Left lung (tissue), 10 donors: Measurements from ENCODE around the gene IGF2BP1. TPM values are rescaled to one million over a fixed set of nuclear protein-coding genes. Genes with fewer than 3 reads are reported as not detected.
"Not testable (repeated sequence)": the region's sequence is repeated elsewhere in the genome, so short reads cannot be mapped to it uniquely, and the experiment has no call there.

ENCODE experiments used
- ATAC-seq: fragments of 200-7000 bp; cut with Tn5 transposase; one replicate; pipeline ENCODE4 v1.9.1; 2020; ENCODE audit warnings: moderate library complexity
- DNase-seq, 4 donors: peaks; one replicate each; pipeline ENCODE4 v3.0.0-alpha.2; 2013 to 2020
- H3K27ac ChIP-seq, 2 donors: fragments of 200-600 bp; sonication (generic) in 1 of 2; one replicate each; pipeline versions ENCODE4 v1.5.0 to v1.8.0; 2020 to 2021
- H3K27me3 ChIP-seq, 2 donors: fragments of 200-600 bp; sonication (generic) in 1 of 2; one replicate each; pipeline versions ENCODE4 v1.5.0 to v1.8.0; 2020 to 2021
- H3K36me3 ChIP-seq, 2 donors: fragments of 200-600 bp; sonication (generic) in 1 of 2; one replicate each; pipeline versions ENCODE4 v1.5.0 to v1.8.0; 2020 to 2021
- H3K4me1 ChIP-seq, 2 donors: fragments of 200-600 bp; one replicate each; pipeline ENCODE4 v1.8.0; 2021
- H3K4me3 ChIP-seq, 2 donors: fragments of 200-600 bp; sonication (generic) in 1 of 2; one replicate each; pipeline versions ENCODE4 v1.5.0 to v1.8.0; 2020 to 2021; ENCODE audit warnings: mild to moderate bottlenecking in 1 of 2
- H3K9me3 ChIP-seq, 2 donors: fragments of 200-600 bp; sonication (generic) in 1 of 2; one replicate each; pipeline versions ENCODE4 v1.5.0 to v1.8.0; 2020 to 2021
- CTCF ChIP-seq, 2 donors: fragments of 200-600 bp; sonication (generic) in 1 of 2; IDR thresholded peaks; one replicate each; pipeline versions ENCODE4 v1.5.0 to v1.8.0; 2021; ENCODE audit warnings: antibody characterized with exemption in 2 of 2
- intact Hi-C, 2 donors: fragments of 100-400 bp; cut with DNase I; formaldehyde crosslinking; loops; one replicate each; pipeline versions ENCODE4 v1.11.2 to v1.14.2; 2022
- polyA plus RNA-seq, 6 donors: library from polyadenylated mRNA; unstranded; fragments of 120-200 nt; gene quantifications; one replicate each; pipeline ENCODE4 v1.2.1, GENCODE V29; 2013; ENCODE audit not compliant: insufficient read length in 6 of 6
- total RNA-seq, 2 donors: library from RNA; stranded (reverse); fragmentation: NEBNext Ultra II Directional; extraction: Animal tissue kit (Norgen Biotek cat#: 25700); gene quantifications; one replicate each; pipeline ENCODE4 v1.2.1, GENCODE V29; 2021
- donor health status: DM: no; HTN: yes; CAD: no.
- donor health status: DM: no; HTN: no; CAD: no.

Gene IGF2BP1
- total and polyA plus RNA-seq, 8 donors, result 0.23 to 32.1 (median 28.3) TPM

- no peaks in the 10 kb centered on the region for H3K4me1 ChIP-seq
- H3K36me3 ChIP-seq, result no peaks in the 10 kb centered on the region
- H3K27ac ChIP-seq, result no peak overlapping the region
- intact Hi-C loops, result no loop called here
- DNase-seq, result no peak
- TF ChIP-seq CTCF (IDR thresholded peaks at IDR 0.05), result no peak
- H3K9me3 ChIP-seq, result no peaks in the 10 kb centered on the region
- no peak overlapping the region for H3K4me3 ChIP-seq
- no peak for ATAC-seq
- peaks cover 0 to 23% of the 10 kb centered on the region in 2 donors for H3K27me3 ChIP-seq
Measured at GRCh38 chr17:49079840-49080663, 82.9 kb downstream of the IGF2BP1 start.

- Histone ChIP-seq H3K4me3 (no peak overlapping the region), H3K9me3 (no peaks in the 10 kb centered on the region), H3K27ac (no peak overlapping the region), H3K36me3 (no peaks in the 10 kb centered on the region), H3K27me3 (peaks cover 0 to 21% of the 10 kb centered on the region in 2 donors), H3K4me1 (no peaks in the 10 kb centered on the region)
- ATAC-seq (no peak), DNase-seq (no peak)
- intact Hi-C loops, result no loop called here
- TF ChIP-seq CTCF (IDR thresholded peaks at IDR 0.05), result no peak
Measured at GRCh38 chr17:49082231-49082630, 85.0 kb downstream of the IGF2BP1 start.

DNA sequence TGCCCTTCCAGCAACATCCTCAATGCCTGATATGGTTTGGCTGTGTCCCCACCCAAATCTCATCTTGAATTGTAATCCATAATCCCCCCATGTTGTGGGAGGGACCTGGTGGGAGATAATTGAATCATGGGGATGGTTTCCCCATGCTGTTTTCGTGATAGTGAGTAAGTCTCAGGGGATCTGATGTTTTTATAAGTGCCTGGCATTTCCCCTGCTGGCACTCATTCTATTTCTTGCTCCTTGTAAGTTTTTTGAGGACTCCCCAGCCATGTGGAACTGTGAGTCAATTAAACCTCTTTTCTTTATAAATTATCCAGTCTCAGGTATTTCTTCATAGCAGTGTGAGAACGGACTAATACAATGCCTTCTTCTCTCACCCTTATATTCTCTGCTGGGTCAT lies 87.9 kb downstream of the IGF2BP1 start:
- H3K27ac ChIP-seq, H3K36me3 ChIP-seq, intact Hi-C loops, H3K4me3 ChIP-seq, ATAC-seq, H3K9me3 ChIP-seq, DNase-seq, H3K4me1 ChIP-seq: not testable (repeated sequence)
- H3K27me3 ChIP-seq, result peaks cover 0 to 16% of the 10 kb centered on the region in 2 donors

- DNase-seq, result no peak
- intact Hi-C loops, result no loop called here
- no peaks in the 10 kb centered on the region for H3K9me3 ChIP-seq
- no peak for TF ChIP-seq CTCF (IDR thresholded peaks at IDR 0.05)
- ATAC-seq, result no peak
- no peaks in the 10 kb centered on the region for H3K36me3 ChIP-seq
- no peaks in the 10 kb centered on the region for H3K4me1 ChIP-seq
- peaks cover 0 to 16% of the 10 kb centered on the region in 2 donors for H3K27me3 ChIP-seq
- no peak overlapping the region for H3K27ac ChIP-seq
- no peak overlapping the region for H3K4me3 ChIP-seq
Measured at GRCh38 chr17:49085565-49086315, 88.6 kb downstream of the IGF2BP1 start.

DNA sequence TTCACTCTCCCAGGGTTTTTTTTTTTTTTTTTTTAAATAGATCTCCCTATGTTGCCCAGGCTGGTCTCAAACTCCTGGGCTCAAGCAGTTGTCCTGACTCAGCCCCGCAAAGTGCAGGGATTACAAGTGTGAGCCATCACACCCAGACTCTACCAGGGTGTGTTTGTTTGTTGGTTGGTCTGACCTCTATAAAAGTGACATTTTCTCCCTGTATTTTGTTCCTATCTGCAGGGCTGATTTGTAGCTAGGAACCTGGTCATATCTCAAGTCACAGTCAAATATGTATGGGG lies 89.1 kb downstream of the IGF2BP1 start:
- ATAC-seq (no peak), DNase-seq (no peak)
- Histone ChIP-seq H3K4me3 (no peak overlapping the region), H3K27ac (no peak overlapping the region), H3K9me3 (no peaks in the 10 kb centered on the region), H3K4me1 (no peaks in the 10 kb centered on the region), H3K36me3 (no peaks in the 10 kb centered on the region), H3K27me3 (peaks cover 0 to 16% of the 10 kb centered on the region in 2 donors)
- no peak for TF ChIP-seq CTCF (IDR thresholded peaks at IDR 0.05)
- intact Hi-C loops, result no loop called here
